GM12878 (cell line): ENCODE results near the gene CCDC34. TPM values are rescaled to one million over a fixed set of nuclear protein-coding genes. Genes with fewer than 3 reads are reported as not detected.

ENCODE experiments used
- ATAC-seq: fragments of 200-7000 bp; cut with Tn5 transposase; 3 replicates; pipeline ENCODE4 v1.9.1; 2020; ENCODE audit warnings: mild to moderate bottlenecking, moderate library complexity
- BruUV-seq: library from RNA; stranded (reverse); fragments of 400-500 nt; replicated peaks from 2 replicates; lab custom pipeline; 2021; lab: Mats Ljungman, UMichigan
- CTCF ChIA-PET: fragments of 300-600 bp; sonication (Branson Sonifier 250); formaldehyde crosslinking; extraction: SDS; loops from one replicate; lab custom pipeline; 2021; ENCODE audit warnings: inconsistent platforms; lab: Yijun Ruan, JAX
- POLR2A ChIA-PET: fragments of 350-600 bp; formaldehyde crosslinking; extraction: SDS; loops from one replicate; lab custom pipeline; 2021; ENCODE audit warnings: inconsistent platforms; lab: Charles Lee
- RAD21 ChIA-PET: fragments of 300-600 bp; sonication (Branson Sonifier 250); formaldehyde crosslinking; loops from one replicate; lab custom pipeline; 2023; ENCODE audit warnings: antibody characterized with exemption; ENCODE audit not compliant: unreplicated experiment; lab: Charles Lee
- SMC1A ChIA-PET: fragments of 300-600 bp; sonication (Branson Sonifier 250); formaldehyde crosslinking; loops from one replicate; lab custom pipeline; 2023; ENCODE audit not compliant: unreplicated experiment, uncharacterized antibody; lab: Charles Lee
- DNase-seq: peaks from one replicate; pipeline ENCODE4 v3.0.0-alpha.2; 2011; ENCODE audit warnings: low read depth, low spot score
- FAIRE-seq: peaks from 3 replicates; lab custom pipeline; 2011; peaks lifted over from hg19 to GRCh38; lab: Jason Lieb, UNC
- H2AFZ ChIP-seq: 2 replicates; pipeline ENCODE4 v1.6.0; 2011; ENCODE audit warnings: low read depth, low read length, control low read depth; ENCODE audit not compliant: control insufficient read depth
- H3K27ac ChIP-seq: 2 replicates; pipeline ENCODE4 v1.5.1; 2011; ENCODE audit warnings: control low read depth; ENCODE audit not compliant: control insufficient read depth, insufficient read depth
- H3K27me3 ChIP-seq, 2 experiments: replicated peaks in 1 of 2; 2 replicates each; pipeline versions ENCODE4 v1.6.0 to v1.6.1; 2011; ENCODE audit warnings: low read length in 1 of 2; ENCODE audit not compliant: control insufficient read depth in 2 of 2, insufficient read depth in 2 of 2
- H3K36me3 ChIP-seq, 2 experiments: 2 replicates each; pipeline ENCODE4 v1.5.1; 2011; ENCODE audit warnings: low read length in 1 of 2; ENCODE audit not compliant: control insufficient read depth in 2 of 2, insufficient read depth in 2 of 2
- H3K4me1 ChIP-seq: 2 replicates; pipeline ENCODE4 v1.6.1; 2011; ENCODE audit warnings: mild to moderate bottlenecking, low read length, moderate library complexity, mixed read lengths; ENCODE audit not compliant: control insufficient read depth, insufficient read depth
- H3K4me2 ChIP-seq: 2 replicates; pipeline ENCODE4 v1.6.0; 2011; ENCODE audit warnings: control low read depth; ENCODE audit not compliant: control insufficient read depth, insufficient read depth
- H3K4me3 ChIP-seq: fragments of 200-600 bp; sonication (generic); 2 replicates; pipeline ENCODE4 v1.5.1; 2016
- H3K79me2 ChIP-seq: 2 replicates; pipeline ENCODE4 v1.6.0; 2011; ENCODE audit warnings: low read length; ENCODE audit not compliant: control insufficient read depth, insufficient read depth
- H3K9ac ChIP-seq: 2 replicates; pipeline ENCODE4 v1.8.0; 2011; ENCODE audit warnings: low read length, control low read depth, mixed read lengths; ENCODE audit not compliant: control insufficient read depth, insufficient read depth
- H3K9me3 ChIP-seq: replicated peaks from 3 replicates; pipeline ENCODE4 v1.5.1; 2011; ENCODE audit warnings: mild to moderate bottlenecking, low read length; ENCODE audit not compliant: control insufficient read depth, insufficient read depth
- H4K20me1 ChIP-seq: 2 replicates; pipeline ENCODE4 v1.6.0; 2011; ENCODE audit not compliant: control insufficient read depth, insufficient read depth
- ASH2L ChIP-seq: fragments of 300-600, 200-600 bp; sonication (generic); IDR thresholded peaks from 2 replicates; pipeline ENCODE4 v1.6.1; 2017; ENCODE audit warnings: low read depth, mild to moderate bottlenecking, borderline replicate concordance
- BHLHE40 ChIP-seq, 2 experiments: fragments of 450-650 bp in 1 of 2; IDR thresholded peaks; 2 replicates each; pipeline ENCODE4 v1.6.1; 2011 to 2017; ENCODE audit warnings: low read depth in 2 of 2, borderline replicate concordance in 1 of 2, improper control_type of control experiment in 1 of 2, low read length in 1 of 2, mild to moderate bottlenecking in 1 of 2
- FOXK2 ChIP-seq: fragments of 450-650 bp; IDR thresholded peaks from 2 replicates; pipeline ENCODE4 v1.6.1; 2017; ENCODE audit warnings: mild to moderate bottlenecking, moderate library complexity
- MXI1 ChIP-seq: fragments of 150-350 bp; IDR thresholded peaks from 2 replicates; pipeline ENCODE4 v1.6.1; 2011; ENCODE audit warnings: low read depth, mild to moderate bottlenecking, inconsistent platforms, low read length, improper control_type of control experiment
- SIN3A ChIP-seq: IDR thresholded peaks from 2 replicates; pipeline ENCODE4 v1.6.1; 2012; ENCODE audit warnings: low read depth, low read length, improper control_type of control experiment
- SMAD1 ChIP-seq: fragments of 450-650 bp; IDR thresholded peaks from 2 replicates; pipeline ENCODE4 v1.6.1; 2018; ENCODE audit warnings: mild to moderate bottlenecking, low read depth; ENCODE audit not compliant: partially characterized antibody
- TCF12 ChIP-seq: IDR thresholded peaks from 2 replicates; pipeline ENCODE4 v1.6.1; 2011; ENCODE audit warnings: low read depth, mild to moderate bottlenecking, low read length
- WGBS: methylation state at CpG from one replicate; pipeline ENCODE4 v1.1.6; 2016; ENCODE audit warnings: low lambda C conversion rate; ENCODE audit not compliant: insufficient replicate concordance, insufficient coverage; ENCODE audit errors: missing lambda C conversion rate; 5-methylcytosine and 5-hydroxymethylcytosine counted together
- in situ Hi-C: fragments of 300-500 bp; cut with MboI; formaldehyde crosslinking; loops from 9 replicates; pipeline ENCODE4 v1.14.3; 2018; ENCODE audit warnings: mixed read lengths
- intact Hi-C: fragments of 100-400 bp; cut with micrococcal nuclease; formaldehyde crosslinking; loops from one replicate; pipeline ENCODE4 v1.14.2; 2022; ENCODE audit not compliant: unreplicated experiment
- polyA plus RNA-seq, 11 experiments: library from polyadenylated mRNA; depleted of rRNA in 4 of 11; unstranded in 6 of 11; stranded (reverse) in 5 of 11; fragments of >200 nt; fragmentation: Nextera tagmentation in 4 of 11; fragmentation: Illumina TruSeq in 1 of 11; extraction: Ambion mirVana in 4 of 11; extraction: Trizol in 1 of 11; gene quantifications; 1 replicate in 1 of 11; 2 replicates in 10 of 11; pipeline versions ENCODE4 v1.2.1 to v1.2.3, GENCODE V29; 2011 to 2016; ENCODE audit warnings: inconsistent platforms in 2 of 11, missing spikeins in 2 of 11, low read depth in 1 of 11
- total RNA-seq, 4 experiments: library from RNA; depleted of rRNA in 3 of 4; stranded (reverse); fragments of >200 nt in 3 of 4; fragmentation: Illumina TruSeq in 1 of 4; extraction: Trizol in 1 of 4; gene quantifications; 2 replicates each; pipeline versions ENCODE4 v1.2.1 to v1.2.3, GENCODE V29; 2013 to 2021
- TF ChIP-seq, protein P1 (sequence below): fragments of 450-650 bp; IDR thresholded peaks from 2 replicates; pipeline ENCODE4 v1.6.1; 2017; ENCODE audit warnings: mild to moderate bottlenecking, moderate library complexity
- TF ChIP-seq, protein P2 (sequence below): fragments of 450-650 bp; formaldehyde crosslinking; IDR thresholded peaks from 2 replicates; pipeline ENCODE4 v1.4.0; 2020; ENCODE audit warnings: mild to moderate bottlenecking, moderate library complexity
- TF ChIP-seq, protein P3 (sequence below): fragments of 450-650 bp; IDR thresholded peaks from 2 replicates; pipeline ENCODE4 v1.6.1; 2017; ENCODE audit warnings: mild to moderate bottlenecking, low read depth, inconsistent platforms; ENCODE audit not compliant: poor library complexity, severe bottlenecking

CCDC34 gene
- total and polyA plus RNA-seq, 10 of the 15 experiments (the other 5 are each of a cell fraction or from before 2014, with no cell fraction given), result 6.2 to 39.1 (median 14.6) TPM

DNA sequence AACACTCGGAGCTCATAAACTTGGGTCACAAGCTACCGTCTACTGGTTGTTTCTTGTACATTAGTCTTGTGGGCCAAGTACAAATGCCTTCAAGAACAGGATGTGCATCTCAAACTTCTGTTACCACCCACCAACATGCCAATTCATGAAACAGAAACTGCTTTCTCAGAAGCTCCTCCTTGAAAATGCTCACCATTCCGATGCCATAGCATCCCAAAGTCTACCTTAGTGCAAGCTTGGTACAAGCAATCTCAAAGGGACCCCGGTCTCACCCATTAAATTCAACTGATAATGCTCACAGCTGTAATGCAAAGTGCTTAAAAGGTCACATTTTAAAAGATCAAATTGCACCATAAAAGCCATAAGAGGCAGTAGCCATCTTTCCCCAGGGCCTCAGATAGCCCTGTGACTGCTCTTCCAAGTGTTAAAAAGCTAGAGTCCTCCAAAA is 31.8 kb upstream of the CCDC34 start:
- BruUV-seq, result no TSS peak
- SMC1A ChIA-PET, result interaction anchor here (1.4 to 1.7 kb wide), 2 partner anchors 19 to 24 kb away, joined by 3 to 4 read pairs; no protein-coding TSS in a partner anchor
- ATAC-seq (no peak), DNase-seq (no peak), FAIRE-seq (no peak)
- CTCF ChIA-PET, result interaction anchor here (0.9 kb wide), 1 partner anchor 11 kb away, joined by 4 read pairs; no protein-coding TSS in a partner anchor
- no peak overlapping the region for H3K4me3 ChIP-seq
- H3K4me2 ChIP-seq, result no peak overlapping the region
- H2AFZ ChIP-seq, result no peak overlapping the region
- WGBS, result 43% methylated on average over 4 of the region's 4 CpGs
- POLR2A ChIA-PET, result no interaction called here
- no peak overlapping the region for H3K27ac ChIP-seq
- H3K4me1 ChIP-seq, result no peaks in the 10 kb centered on the region
- no peaks in the 10 kb centered on the region for H3K27me3 ChIP-seq
- TF ChIP-seq, protein P1, sequence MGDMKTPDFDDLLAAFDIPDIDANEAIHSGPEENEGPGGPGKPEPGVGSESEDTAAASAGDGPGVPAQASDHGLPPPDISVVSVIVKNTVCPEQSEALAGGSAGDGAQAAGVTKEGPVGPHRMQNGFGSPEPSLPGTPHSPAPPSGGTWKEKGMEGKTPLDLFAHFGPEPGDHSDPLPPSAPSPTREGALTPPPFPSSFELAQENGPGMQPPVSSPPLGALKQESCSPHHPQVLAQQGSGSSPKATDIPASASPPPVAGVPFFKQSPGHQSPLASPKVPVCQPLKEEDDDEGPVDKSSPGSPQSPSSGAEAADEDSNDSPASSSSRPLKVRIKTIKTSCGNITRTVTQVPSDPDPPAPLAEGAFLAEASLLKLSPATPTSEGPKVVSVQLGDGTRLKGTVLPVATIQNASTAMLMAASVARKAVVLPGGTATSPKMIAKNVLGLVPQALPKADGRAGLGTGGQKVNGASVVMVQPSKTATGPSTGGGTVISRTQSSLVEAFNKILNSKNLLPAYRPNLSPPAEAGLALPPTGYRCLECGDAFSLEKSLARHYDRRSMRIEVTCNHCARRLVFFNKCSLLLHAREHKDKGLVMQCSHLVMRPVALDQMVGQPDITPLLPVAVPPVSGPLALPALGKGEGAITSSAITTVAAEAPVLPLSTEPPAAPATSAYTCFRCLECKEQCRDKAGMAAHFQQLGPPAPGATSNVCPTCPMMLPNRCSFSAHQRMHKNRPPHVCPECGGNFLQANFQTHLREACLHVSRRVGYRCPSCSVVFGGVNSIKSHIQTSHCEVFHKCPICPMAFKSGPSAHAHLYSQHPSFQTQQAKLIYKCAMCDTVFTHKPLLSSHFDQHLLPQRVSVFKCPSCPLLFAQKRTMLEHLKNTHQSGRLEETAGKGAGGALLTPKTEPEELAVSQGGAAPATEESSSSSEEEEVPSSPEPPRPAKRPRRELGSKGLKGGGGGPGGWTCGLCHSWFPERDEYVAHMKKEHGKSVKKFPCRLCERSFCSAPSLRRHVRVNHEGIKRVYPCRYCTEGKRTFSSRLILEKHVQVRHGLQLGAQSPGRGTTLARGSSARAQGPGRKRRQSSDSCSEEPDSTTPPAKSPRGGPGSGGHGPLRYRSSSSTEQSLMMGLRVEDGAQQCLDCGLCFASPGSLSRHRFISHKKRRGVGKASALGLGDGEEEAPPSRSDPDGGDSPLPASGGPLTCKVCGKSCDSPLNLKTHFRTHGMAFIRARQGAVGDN, result no peak
- TF ChIP-seq, protein P2, sequence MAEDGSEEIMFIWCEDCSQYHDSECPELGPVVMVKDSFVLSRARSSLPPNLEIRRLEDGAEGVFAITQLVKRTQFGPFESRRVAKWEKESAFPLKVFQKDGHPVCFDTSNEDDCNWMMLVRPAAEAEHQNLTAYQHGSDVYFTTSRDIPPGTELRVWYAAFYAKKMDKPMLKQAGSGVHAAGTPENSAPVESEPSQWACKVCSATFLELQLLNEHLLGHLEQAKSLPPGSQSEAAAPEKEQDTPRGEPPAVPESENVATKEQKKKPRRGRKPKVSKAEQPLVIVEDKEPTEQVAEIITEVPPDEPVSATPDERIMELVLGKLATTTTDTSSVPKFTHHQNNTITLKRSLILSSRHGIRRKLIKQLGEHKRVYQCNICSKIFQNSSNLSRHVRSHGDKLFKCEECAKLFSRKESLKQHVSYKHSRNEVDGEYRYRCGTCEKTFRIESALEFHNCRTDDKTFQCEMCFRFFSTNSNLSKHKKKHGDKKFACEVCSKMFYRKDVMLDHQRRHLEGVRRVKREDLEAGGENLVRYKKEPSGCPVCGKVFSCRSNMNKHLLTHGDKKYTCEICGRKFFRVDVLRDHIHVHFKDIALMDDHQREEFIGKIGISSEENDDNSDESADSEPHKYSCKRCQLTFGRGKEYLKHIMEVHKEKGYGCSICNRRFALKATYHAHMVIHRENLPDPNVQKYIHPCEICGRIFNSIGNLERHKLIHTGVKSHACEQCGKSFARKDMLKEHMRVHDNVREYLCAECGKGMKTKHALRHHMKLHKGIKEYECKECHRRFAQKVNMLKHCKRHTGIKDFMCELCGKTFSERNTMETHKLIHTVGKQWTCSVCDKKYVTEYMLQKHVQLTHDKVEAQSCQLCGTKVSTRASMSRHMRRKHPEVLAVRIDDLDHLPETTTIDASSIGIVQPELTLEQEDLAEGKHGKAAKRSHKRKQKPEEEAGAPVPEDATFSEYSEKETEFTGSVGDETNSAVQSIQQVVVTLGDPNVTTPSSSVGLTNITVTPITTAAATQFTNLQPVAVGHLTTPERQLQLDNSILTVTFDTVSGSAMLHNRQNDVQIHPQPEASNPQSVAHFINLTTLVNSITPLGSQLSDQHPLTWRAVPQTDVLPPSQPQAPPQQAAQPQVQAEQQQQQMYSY (CRISPR knock-in tag), result no peak
- no peak for TF ChIP-seq FOXK2
- TF ChIP-seq SMAD1, result no peak
- no peak for TF ChIP-seq SIN3A
- TF ChIP-seq, protein P3, sequence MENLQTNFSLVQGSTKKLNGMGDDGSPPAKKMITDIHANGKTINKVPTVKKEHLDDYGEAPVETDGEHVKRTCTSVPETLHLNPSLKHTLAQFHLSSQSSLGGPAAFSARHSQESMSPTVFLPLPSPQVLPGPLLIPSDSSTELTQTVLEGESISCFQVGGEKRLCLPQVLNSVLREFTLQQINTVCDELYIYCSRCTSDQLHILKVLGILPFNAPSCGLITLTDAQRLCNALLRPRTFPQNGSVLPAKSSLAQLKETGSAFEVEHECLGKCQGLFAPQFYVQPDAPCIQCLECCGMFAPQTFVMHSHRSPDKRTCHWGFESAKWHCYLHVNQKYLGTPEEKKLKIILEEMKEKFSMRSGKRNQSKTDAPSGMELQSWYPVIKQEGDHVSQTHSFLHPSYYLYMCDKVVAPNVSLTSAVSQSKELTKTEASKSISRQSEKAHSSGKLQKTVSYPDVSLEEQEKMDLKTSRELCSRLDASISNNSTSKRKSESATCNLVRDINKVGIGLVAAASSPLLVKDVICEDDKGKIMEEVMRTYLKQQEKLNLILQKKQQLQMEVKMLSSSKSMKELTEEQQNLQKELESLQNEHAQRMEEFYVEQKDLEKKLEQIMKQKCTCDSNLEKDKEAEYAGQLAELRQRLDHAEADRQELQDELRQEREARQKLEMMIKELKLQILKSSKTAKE, result no peak
- no peak for TF ChIP-seq MXI1
- no peak for TF ChIP-seq ASH2L
- no peak for TF ChIP-seq BHLHE40 (IDR thresholded peaks at IDR 0.05; ENCODE audit: borderline replicate concordance in 1 of 2, low read depth in 2 of 2, low read length in 1 of 2)
- no peak for TF ChIP-seq TCF12
- no peaks in the 10 kb centered on the region for H3K9me3 ChIP-seq
- H3K36me3 ChIP-seq, result no peaks in the 10 kb centered on the region
- in situ Hi-C loops, result no loop called here
- no peaks in the 10 kb centered on the region for H3K79me2 ChIP-seq
- H4K20me1 ChIP-seq, result no peaks in the 10 kb centered on the region
- intact Hi-C loops, result no loop called here
- RAD21 ChIA-PET, result interaction anchor here (1.2 kb wide), 1 partner anchor 91 kb away, joined by 3 read pairs; no protein-coding TSS in a partner anchor
- H3K9ac ChIP-seq, result no peak overlapping the region
